ENCODE measurements around the gene HNRNPD. TPM values are rescaled to one million over a fixed set of nuclear protein-coding genes. Genes with fewer than 3 reads are reported as not detected.
A peak's percentile ranks its signal among the peaks of the same experiment; 100 is the strongest.

Gene HNRNPD
- 10 to 100 TPM; 53.9 to 85.6 (median 69.0) TPM for total RNA-seq

- Histone ChIP-seq H3K36me3 (peaks cover 0 to 6% (median 2%) of the 10 kb centered on the region in 4 donors), H3K27me3 (no peaks in the 10 kb centered on the region), H3K9me3 (no peaks in the 10 kb centered on the region), H3K4me1 (peaks cover 25 to 63% (median 58%) of the 10 kb centered on the region in 4 donors), H3K27ac (replicated peaks in 1 of 4) (peak within 1 kb of the TSS; percentile 99 to 100 (median 100)), H3K4me3 (peak within 1 kb of the TSS; percentile 84 to 96 (median 94))
- WGBS: under 1% methylated on average over 68 of the region's 83 CpGs
- DNase-seq (ENCODE audit: extremely low spot score): peak; percentile 99
- TF ChIP-seq POLR2AphosphoS5 (IDR thresholded peaks at IDR 0.05): peak; percentile 85 to 99
- peak; percentile 10 to 18 (median 17) for TF ChIP-seq CTCF (IDR thresholded peaks at IDR 0.05)
- TF ChIP-seq EP300 (IDR thresholded peaks at IDR 0.05): no peak
- peak; percentile 86 for TF ChIP-seq POLR2A (IDR thresholded peaks at IDR 0.05; ENCODE audit: low read depth)
- intact Hi-C loops (cut with DNase I): loop anchor here (1.0 to 5.0 kb wide), 4 partner anchors 54 to 638 kb away; partner anchors contain the start of gene LIN54
Observed at GRCh38 chr4:82373816-82374625, at the start of gene HNRNPD. Gene HNRNPD (minus strand): TSS chr4:82373991. CDS start chr4:82373678, 313 bp downstream.

- TF ChIP-seq POLR2AphosphoS5 (IDR thresholded peaks at IDR 0.05) (no peak), CTCF (IDR thresholded peaks at IDR 0.05) (no peak), EP300 (IDR thresholded peaks at IDR 0.05) (no peak), POLR2A (IDR thresholded peaks at IDR 0.05; ENCODE audit: low read depth) (no peak)
- Histone ChIP-seq H3K9me3 (no peaks in the 10 kb centered on the region), H3K27me3 (no peaks in the 10 kb centered on the region), H3K27ac (replicated peaks in 1 of 4) (no peak overlapping the region), H3K4me3 (no peak overlapping the region), H3K36me3 (peaks cover 30 to 56% (median 47%) of the 10 kb centered on the region in 4 donors), H3K4me1 (peaks cover 20 to 33% (median 25%) of the 10 kb centered on the region in 4 donors)
- intact Hi-C loops (cut with DNase I): loop anchor here (10.0 kb wide), 1 partner anchor 592 kb away; the partner anchor contains the start of gene LIN54
- WGBS: 90% methylated on average over 5 of the region's 5 CpGs
- DNase-seq (ENCODE audit: extremely low spot score): no peak
Observed at GRCh38 chr4:82422616-82423015, 48.8 kb upstream of the HNRNPD start.

GRCh38 chr4:82421796-82422560 lies 48.2 kb upstream of the HNRNPD start:
- Histone ChIP-seq H3K9me3 (no peaks in the 10 kb centered on the region), H3K27me3 (no peaks in the 10 kb centered on the region), H3K27ac (replicated peaks in 1 of 4) (no peak overlapping the region), H3K4me1 (peaks cover 14 to 27% (median 18%) of the 10 kb centered on the region in 4 donors), H3K4me3 (no peak overlapping the region), H3K36me3 (peaks cover 30 to 54% (median 44%) of the 10 kb centered on the region in 4 donors)
- intact Hi-C loops (cut with DNase I): loop anchor here (10.0 kb wide), 1 partner anchor 593 kb away; the partner anchor contains the start of gene LIN54
- DNase-seq (ENCODE audit: extremely low spot score): no peak
- TF ChIP-seq POLR2AphosphoS5 (IDR thresholded peaks at IDR 0.05): peak in 1 of 2 donors; percentile 16
- TF ChIP-seq EP300 (IDR thresholded peaks at IDR 0.05): no peak
- WGBS: 85% methylated on average over 13 of the region's 13 CpGs

GRCh38 chr4:82419451-82419850 lies 45.7 kb upstream of the HNRNPD start:
- 78% methylated on average over 3 of the region's 3 CpGs for WGBS
- Histone ChIP-seq H3K4me1 (peaks cover 0 to 7% (median 0%) of the 10 kb centered on the region in 4 donors), H3K27me3 (no peaks in the 10 kb centered on the region), H3K4me3 (no peak overlapping the region), H3K27ac (replicated peaks in 1 of 4) (no peak overlapping the region), H3K9me3 (no peaks in the 10 kb centered on the region), H3K36me3 (peaks cover 9 to 29% (median 25%) of the 10 kb centered on the region in 4 donors)
- intact Hi-C loops (cut with DNase I): no loop called here
- TF ChIP-seq EP300 (IDR thresholded peaks at IDR 0.05) (no peak), POLR2AphosphoS5 (IDR thresholded peaks at IDR 0.05) (no peak), POLR2A (IDR thresholded peaks at IDR 0.05; ENCODE audit: low read depth) (no peak), CTCF (IDR thresholded peaks at IDR 0.05) (no peak)
- DNase-seq (ENCODE audit: extremely low spot score): no peak

Data from esophagus muscularis mucosa (tissue), 4 donors.